IMR-90 (cell line): Measurements from ENCODE around the gene UMODL1.

ENCODE experiments used
- CTCF ChIP-seq: conservative IDR thresholded peaks from 2 replicates; pipeline ENCODE4 v1.5.1; 2012; ENCODE audit warnings: mild to moderate bottlenecking, low read depth, low read length, improper control_type of control experiment
- MXI1 ChIP-seq: IDR thresholded peaks from 2 replicates; pipeline ENCODE4 v1.6.1; 2012; ENCODE audit warnings: low read depth, mild to moderate bottlenecking, low read length, moderate library complexity, borderline replicate concordance
- NFE2L2 ChIP-seq: fragments of 150-350 bp; IDR thresholded peaks from 2 replicates; pipeline ENCODE4 v1.6.1; 2016; ENCODE audit warnings: low read depth, mild to moderate bottlenecking, low read length
- RAD21 ChIP-seq: IDR thresholded peaks from 2 replicates; pipeline ENCODE4 v1.6.1; 2012; ENCODE audit warnings: low read length, improper control_type of control experiment

GRCh38 chr21:42124081-42124480 lies 53.0 kb downstream of the UMODL1 start:
- TF ChIP-seq NFE2L2 (no peak), MXI1 (no peak), CTCF (no peak), RAD21 (no peak)
